Measurements from ENCODE around the gene GIMAP6.
"Not testable (repeated sequence)": the region's sequence is repeated elsewhere in the genome, so short reads cannot be mapped to it uniquely, and the experiment has no call there.

GIMAP6 gene

GRCh38 chr7:150579979-150580637 is 52.1 kb downstream of the GIMAP6 start:
- DNase-seq, result not testable (repeated sequence)
